ENCODE measurements around the gene DLG1.

Gene DLG1

DNA sequence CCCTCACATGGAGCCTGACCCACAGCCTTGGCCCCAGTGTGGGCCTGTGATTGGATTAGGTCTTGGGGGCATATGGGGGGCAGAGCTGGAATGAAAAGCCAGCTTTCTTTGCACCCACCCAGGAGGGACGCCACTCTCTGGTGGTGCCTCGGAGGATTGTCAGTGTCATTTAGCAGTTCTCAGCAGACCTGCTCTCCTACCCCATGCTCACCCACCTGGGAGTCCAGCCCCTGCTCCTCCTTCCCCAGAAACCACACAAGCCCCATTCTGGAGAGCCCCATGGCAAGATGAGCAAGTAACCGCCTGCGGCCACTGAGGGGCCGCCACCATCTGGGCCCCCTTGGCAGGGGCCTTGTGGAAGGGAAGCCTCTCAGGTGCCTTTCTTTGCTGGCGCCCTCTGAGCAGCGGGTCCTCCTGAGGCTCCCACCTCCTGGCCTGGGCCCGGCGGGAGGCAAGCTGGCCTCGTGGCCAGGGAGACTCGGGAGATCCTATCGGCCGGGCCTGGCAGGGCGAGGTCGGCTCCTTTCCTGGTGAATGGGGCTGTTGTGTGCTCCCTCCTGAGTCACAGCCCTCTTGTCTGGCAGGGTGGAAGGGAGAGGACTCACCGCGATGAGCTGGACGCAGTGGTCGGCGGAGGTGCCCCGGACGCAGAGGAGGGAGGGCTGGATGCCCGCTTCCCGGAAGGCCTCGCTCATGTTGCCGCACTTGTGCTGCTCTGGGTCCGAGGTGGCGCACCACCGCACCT is 271.1 kb downstream of the DLG1 start:
- no peak for DNase-seq

DNA sequence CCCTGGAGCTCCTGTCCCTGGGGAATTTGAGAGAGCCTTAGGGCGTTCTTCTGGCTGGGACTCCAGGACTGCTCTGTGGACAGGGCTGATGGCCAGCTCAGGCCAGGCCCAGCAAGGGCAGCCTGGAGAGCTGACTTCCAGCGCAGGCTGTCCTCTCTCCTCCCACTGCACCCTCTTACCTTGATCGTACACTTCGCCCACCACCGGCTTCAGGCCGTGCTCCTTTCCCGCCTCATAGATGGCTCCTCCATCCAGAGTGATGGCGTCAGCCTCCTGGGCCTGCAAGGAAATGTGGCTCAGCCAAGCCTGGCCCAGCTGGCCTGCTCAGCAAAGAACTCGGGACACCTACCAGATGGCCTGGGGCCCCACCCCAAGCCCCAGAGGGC is 271.9 kb downstream of the DLG1 start:
- DNase-seq, result no peak

DNA sequence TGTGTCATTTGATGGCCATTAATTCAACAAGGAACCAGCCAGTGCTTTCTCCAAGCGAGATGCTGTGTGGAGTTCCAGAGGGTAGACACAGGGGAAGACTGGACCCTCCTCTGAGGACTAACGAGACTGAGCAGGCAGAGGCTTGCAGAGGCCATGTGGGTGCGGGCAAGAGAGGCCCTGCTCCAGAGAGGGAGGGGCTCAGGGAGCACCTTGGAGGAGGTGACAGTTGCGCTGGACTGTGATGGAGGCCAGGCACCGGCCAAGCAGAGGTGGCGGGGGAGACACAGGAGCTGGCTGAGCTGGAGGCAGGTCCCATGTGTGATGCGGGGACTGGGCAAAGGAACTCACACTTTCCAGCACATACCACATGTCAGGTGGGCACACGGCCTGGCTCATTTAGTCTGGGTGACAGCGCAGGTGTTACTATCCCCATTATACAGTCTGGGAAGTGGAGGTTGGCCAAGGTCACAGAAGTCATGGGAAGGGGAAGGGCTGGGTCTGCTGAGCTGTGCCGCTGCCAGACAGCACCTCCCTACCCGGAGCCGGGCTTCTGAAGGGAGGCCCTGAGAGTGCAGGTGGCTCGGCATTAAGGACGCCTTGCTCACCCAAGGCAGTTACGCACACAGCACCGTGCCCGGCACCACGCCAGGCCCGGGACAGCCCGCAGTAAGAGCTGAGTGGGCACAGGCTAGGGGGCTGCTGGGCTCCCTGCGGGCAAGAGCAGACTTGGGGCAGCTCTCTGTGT is 272.5 kb downstream of the DLG1 start:
- DNase-seq, result no peak

DNA sequence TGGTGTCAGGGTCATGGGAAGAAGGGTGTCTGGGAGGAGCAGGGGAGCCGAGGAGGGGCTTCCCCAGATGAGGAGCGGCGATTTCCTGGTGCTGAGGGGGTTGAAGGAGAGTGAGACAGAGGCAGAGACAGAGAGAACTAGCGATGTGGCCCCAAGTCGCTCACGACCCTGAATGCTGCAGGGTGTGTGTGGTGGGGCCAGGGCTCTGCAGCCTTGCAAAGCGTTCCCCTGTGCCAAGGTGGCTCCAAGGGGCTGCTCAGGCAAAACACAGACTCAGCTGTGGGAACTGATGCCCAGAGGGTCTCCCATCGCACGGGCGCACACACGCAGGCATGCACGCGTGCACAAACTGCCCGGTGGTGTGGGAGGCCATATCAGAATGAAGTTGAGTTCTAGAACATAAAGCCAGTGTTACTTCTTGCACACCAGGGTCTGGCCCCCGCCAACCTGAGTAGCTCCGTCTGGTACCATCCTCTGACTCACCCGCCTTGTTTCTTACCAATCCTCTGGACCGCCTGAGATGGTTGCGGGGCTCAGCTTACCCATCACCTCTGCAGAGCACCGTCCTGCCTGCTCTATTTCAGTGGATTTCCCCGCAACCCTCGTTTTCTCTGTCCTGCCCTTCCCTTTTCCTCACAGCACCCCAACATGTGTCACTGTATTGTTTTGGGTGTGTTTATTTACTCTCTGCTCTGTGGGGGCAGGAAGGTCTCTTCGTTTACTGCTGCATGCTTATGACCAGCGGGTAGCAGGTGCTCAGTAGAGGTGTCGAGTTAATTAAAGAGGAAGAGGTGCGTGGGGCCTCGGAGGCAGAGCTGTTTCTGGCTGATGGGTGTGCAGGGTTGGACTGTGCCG is 273.3 kb downstream of the DLG1 start:
- no peak for DNase-seq

DNA sequence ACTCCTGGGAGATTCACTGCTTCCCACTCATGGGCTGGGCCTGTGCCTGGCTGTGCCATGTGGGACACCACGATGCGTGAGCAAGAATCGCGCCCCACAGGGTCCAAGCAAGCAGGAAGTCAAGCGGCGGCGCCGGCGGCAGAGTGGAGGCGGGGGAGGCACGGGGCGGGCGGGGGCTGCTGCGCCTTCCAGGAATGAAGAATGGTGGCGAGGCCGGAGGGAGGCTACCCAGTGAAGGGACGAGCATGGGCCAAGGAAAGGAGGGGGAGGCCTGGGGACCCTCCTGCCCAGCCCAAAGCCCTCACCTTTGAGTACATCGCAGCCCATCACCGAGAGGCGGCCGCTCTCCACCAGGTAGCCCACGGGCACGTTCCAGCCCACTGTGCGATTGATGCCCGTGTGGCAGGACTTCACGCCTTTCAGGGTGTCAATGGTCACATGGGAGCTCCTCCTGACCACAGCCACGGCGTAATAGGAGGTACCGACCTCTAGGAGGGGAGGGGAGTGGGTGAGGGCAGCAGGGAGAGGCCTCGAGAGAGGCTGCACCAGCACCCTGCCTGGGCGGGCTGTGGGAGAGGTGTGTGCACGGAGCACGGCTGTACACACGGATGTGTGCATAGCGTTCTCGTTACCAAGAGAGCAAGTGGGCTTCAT is 274.3 kb downstream of the DLG1 start:
- peak; percentile 60 for DNase-seq

DNA sequence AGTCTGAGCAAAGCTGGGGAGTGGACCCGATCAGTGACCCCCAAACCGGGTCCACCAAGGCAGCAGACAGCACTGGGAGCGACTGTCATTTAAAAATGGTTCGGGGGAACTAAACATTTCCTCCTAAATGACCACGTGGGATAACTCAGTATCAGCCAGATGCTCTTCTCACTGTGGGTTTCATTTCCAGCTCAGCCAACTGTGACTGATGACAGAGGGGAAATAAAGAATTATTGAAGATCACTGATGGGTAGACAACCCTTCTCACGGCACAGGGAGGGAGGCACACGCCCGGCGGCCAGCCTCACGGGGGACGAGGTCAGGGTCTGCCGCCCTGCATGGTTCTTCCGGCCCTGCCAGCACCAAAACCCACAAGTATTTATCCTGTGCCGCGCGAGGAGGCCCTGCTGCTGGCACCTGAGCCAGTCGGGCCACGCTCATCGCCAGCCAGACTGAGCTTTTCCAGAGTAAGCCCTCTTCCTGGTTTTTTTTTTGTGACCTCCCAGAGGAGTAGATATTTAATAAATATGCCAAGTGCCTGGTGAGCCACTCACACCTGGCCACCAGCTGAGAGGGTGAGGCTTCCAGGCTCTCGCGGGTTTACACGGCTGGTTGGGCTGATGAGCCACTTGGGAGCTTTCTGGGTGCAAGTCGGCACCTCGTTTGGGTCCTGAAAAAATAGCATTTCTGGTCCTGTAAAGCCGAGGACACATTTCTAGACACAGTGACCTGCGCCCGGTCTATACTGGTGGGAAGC is 275.0 kb downstream of the DLG1 start:
- peak; percentile 94 for DNase-seq

DNA sequence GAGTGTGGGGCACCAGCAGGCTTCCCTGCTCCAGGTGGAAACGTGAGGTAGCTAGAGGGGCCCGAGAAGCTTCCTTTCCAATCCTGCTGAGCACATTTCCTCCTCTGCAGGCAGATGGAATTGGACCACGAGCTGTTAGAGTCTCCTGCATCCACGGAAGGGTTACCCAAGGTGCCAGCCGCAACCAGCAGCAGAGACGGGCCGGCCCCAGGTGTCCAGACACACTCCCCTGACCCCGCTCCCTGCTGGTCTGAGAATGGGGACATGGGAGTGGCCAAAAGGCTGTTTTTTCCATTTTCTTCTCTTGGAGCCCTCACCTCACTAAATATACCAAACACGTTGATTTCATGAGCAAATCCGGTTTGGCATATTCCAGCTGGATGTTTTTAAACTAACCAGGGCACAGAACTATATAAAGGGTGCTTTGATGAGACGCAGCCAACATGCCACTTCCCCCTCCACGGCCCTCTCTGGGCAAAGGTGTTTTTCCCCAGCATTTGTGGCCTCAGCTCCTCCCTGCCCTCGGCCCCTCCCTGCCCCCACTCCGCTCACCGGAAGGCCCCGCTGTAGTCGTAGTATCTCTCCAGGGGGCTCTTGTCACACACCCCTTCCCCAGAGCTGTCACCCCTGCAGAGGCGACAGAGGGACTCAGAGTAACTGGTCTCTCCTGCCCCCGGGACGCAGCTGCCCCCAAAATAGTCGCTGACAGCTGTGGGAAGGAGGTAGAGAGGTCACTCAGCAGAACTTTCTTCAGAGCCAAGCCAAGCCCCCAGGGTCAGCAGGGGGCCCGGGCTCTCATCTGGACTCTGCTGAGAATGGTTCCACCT is 275.8 kb downstream of the DLG1 start:
- no peak for DNase-seq

DNA sequence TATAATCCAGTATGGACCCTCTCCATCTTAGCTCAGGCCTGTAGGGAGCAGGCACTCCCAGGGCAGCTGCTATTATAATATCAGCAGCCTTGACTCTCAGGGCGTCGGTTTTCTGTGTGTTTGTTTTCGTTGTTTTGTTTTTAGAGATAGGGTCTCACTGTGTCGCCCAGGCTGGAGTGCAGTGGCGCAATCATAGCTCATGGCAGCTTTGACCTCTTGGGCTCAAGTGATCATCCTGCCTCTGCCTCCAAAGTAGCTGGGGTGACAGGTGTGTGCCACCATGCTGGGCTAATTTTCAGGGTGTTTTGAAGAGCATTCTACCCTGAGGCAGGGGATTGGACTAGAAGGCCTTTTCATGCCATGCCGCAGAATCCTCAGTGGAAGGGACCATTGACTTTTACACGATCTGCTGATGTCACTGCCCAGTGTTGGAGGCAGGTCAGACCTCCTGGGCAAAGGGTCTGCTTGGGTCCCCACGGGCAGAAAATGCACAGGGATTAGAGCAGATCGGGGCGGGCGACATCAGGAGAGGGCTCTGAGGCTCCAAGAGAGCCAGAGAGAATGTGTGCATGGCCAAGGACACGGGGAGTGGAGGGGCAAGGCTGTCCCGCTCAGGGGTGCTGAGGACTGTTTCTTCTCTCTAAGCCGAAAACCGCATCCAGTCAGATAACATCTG is 276.5 kb downstream of the DLG1 start:
- no peak for DNase-seq

DNA sequence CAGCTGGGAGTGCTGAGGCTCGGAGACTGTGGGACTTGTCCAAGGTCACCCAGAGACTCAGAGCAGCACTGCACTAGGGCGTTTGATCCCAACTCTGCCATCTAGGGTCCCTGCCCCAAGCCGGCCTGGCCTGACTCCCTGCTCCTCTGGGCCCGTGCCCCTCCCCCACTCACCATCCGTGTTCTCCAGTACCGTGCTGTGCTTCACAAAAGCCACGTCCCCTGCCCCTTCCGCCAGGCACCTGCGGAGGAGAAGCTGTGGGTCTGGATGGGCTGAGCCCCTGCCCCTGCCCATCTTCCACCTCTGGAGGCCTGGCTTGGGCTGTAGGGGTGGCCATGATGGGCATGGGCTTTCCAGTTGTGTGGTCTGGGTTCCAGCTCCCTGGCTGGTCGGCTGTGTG is 277.2 kb downstream of the DLG1 start:
- no peak for DNase-seq

DNA sequence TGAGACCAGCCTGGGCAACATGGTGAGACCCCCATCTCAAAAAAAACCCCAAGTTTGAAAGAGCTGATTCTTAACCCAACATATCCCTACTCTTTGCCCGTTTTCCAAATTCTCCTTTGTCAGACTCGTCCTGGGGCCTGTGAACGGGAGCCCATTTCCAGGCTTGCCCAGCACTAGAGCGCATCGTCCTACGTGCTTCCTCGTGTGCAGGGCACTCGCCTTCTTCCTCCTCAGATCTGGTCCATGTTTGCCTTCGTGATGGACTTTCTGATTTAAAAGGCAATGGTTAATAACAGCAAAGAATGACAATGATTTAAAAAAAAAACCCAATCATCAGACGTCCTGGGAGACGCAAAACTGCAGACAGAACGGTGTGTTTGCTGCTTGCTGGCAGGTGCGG is 278.9 kb downstream of the DLG1 start:
- no peak for DNase-seq

DNA sequence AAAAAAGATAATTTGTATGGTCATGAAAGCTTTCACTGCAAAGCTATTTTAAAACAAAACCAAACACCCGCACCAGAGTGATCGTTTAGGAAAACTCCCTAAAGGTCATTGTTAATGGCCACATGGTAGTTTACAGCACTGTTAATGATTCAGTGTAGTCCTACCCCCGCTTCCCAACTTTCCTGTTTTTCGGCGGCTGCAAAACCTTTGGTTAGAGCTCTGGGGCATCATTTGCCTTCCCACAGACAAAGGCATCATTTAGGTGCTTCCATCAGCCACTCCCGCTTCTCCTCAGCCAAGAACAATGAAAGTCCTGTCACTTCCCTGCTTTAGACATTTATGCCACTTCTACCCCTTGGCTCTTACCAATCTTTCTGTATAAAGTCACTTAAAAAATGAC is 279.4 kb downstream of the DLG1 start:
- no peak for DNase-seq

DNA sequence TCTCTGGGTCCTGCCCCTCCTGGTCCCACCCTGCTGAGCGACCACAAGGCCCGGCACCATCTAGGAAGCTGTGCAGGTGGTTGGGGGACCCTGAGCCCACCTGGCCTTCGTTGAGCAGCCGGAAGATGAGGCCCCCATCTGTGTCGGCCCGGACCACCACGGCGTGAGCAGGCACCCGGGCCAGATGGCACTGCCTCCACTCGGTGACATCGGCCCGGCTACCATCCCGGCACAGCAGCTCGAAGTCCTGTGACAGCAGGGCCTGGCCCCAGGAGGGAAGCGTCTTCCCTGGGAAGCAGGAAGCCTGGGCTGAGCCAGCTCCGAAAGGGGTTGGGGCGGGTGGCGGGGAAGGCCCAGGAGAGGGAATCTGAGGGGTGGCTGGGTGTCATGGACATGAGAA is 281.4 kb downstream of the DLG1 start:
- DNase-seq, result no peak

DNA sequence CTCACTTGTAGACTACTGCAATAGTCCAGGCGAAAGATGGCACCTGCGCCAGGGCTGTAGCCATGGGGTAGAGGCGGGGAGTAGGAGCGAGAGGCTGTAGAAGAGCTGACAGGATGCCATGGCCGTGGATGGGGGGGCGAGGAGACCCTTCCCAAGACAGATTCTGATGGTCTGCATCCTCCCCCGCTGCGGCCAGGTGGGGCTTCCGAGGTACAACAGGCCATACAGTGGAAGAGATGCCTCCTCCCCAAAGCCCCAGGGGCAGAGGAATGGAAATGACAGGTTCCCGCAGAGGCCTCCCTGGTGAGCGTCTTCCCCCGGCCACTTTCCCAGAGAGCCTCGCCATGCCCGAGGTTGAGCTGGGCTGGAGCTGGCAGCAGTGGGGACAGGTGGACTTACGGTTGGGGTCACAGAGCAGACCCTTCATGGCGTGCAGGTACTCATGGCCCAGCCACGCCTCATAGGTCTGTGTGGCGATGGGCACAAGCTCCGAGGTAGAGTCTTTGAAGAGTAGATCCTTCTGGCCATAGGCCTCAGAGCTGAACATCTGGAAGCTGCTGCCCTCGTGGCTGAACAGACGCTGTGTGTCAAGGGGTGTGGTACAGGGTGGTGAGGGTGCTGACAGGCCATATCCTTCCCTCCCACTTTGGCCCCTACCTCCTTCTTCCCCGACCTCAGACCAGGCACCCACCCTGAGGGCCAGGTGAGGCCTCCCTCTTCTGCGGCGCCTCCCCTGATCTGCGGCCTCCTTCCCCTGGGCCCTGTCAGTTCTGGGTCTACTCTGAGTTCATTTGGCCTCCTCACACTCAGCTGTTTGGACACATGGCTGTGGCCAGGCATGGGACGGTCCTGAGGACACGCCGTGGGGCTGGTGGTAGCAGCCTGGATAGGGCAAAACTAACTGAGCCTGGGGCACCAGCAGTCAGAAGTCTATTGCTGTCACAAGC is 282.3 kb downstream of the DLG1 start:
- DNase-seq, result no peak

DNA sequence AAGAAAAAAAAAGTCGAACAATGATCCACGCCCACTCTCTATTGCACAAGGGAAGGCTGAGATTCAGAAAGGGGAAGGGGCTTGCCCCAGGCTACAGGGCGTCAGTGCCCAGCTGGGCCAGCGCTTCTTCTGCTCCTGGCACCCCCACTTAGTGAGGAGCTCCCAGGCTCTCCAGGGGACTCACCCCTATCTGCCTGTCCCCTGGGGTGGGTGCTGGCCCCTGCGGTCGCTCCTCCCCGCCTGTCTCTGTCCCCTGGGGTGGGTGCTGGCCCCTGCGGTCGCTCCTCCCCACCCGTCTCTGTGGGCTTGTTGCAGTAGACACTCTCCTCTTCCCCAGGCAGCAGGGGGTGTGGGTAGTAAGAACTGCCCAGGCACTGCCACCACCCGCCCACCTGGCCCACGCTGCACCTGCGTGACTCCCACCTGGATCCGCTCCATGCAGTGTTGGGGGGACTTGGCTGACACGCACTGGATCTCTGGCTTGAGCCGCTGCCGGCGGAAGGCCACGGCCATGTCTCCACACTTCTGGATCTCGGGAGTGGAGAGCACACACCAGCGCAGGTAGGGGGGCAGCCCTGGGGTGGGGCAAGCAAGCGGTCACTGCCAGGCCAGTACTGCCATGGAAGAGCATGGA is 283.4 kb downstream of the DLG1 start:
- DNase-seq, result no peak

DNA sequence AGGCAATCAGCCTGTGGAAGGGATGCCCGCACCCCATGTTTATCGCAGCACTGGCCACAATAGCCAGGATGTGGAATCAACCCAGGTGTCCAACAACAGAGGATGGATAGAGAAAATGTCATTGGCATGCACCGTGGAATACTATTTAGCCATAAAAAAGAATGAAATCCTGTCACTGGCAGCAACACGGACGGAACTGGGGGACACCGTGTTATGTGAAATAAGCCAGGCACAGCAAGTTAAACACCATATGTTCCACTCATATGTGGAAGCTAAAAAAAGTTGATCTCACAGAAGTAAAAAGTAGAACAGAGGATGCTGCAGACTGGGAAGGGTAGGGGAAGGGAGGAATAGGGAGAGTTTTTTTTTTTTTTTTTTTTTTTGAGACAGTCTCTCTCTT is 284.4 kb downstream of the DLG1 start:
- no peak for DNase-seq

DNA sequence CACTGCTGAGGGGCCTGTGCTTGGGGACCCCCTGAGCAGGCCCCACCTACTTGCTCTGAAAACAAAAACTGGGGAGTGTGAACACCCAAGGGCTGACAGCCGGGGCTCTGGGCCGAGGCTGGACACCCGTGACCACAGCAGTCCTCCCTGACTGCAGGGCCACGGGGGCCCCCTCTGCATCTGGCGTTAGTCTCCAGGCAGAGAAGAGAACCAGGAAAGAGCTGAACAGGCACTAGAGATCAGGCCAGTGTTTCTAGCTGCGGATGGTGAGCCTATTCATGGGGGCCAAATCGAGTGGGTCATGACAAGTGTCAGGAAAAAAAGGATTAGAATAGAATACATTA is 285.9 kb downstream of the DLG1 start:
- no peak for DNase-seq

DNA sequence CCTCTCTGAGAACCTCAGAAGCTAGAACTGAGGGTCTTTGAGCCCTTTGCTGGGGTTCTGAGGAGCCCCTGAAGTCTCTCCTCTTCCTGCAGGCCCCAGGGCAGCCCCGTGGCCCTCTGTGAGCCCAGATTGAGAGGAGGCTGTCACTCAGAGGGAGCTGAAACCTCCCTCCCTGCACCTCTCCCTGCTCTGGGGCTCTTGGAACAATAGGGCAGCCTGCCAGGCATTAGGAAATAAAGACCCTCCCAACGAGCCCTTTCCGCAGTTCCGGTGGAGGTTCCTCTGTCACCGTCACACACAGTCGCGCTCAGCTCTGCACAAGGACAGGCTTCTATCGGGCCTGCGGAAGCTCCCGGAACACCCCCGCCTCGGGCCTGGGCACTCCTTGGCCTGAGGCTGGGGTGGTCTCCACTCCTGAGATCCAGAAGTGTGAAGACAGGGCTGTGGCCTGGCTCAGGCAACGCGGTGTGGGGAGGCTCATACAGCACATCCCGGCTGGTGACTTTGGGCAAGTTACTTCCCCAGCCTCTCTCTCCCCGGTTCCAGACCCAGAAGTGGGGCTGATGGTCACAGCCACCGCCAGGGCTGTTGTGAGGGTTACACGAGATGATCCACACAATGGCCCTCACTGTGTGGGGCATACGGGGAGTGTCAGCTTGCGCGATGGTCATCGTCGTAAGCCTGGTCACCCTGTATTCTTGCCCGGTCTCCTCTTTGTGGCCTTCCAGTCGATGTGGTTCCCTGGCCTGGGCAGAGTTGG is 286.5 kb downstream of the DLG1 start:
- no peak for DNase-seq

DNA sequence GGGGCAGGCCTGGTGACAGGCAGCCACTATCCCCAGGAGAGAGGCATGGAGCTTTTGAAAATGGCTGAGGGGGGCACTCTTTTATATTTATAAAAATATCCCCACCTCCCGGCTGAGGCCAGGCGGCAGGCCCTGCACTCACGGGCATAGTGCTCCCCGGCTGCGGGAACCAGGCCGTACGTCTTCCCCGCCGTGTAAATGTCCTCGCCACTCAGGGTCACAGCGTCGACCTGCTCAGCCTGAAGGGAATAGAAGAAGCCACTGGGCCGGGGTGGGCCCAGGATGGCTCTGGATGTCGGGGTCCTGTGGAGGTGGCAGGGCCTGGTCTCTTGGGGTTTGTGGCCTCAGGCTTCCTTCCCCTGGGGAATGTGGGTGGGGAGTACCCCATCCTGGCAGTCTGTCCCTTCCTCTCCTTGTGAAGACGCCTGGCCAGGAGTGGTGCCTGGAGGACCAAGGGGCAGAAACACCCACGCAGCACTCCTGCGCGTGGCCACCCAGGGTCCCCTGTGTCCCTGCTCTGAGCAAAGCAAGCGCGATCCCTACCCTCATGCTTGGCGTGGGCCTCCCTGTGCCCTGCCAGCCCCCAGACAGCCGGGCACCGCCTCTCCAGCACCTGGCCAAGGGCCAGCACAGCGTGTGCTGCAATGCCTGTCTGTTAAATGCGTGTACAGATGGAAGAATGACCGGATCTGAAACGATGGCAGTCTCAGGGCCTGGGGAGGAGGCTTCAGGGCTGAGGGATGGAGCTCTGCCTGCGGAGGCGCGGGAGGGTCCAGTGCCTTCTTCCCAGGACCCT is 287.7 kb downstream of the DLG1 start:
- peak; percentile 43 for DNase-seq
